Uterus (tissue), 2 donors: ENCODE results near the gene CRY2.

Experiments used
- POLR2A ChIP-seq, 2 donors: fragments of 450-650 bp; IDR thresholded peaks; one replicate each; pipeline ENCODE4 v1.6.1; 2016; ENCODE audit warnings: antibody characterized with exemption in 2 of 2, mild to moderate bottlenecking in 1 of 2, moderate library complexity in 1 of 2
- TF ChIP-seq, protein P1 (sequence below), 4 experiments: fragments of 200-600 bp in 2 of 4; fragments of 450-650 bp in 2 of 4; sonication (generic) in 2 of 4; IDR thresholded peaks; one replicate each; pipeline ENCODE4 v1.5.1; 2016 to 2019; ENCODE audit warnings: antibody characterized with exemption in 4 of 4, mild to moderate bottlenecking in 2 of 4, moderate library complexity in 1 of 4

DNA sequence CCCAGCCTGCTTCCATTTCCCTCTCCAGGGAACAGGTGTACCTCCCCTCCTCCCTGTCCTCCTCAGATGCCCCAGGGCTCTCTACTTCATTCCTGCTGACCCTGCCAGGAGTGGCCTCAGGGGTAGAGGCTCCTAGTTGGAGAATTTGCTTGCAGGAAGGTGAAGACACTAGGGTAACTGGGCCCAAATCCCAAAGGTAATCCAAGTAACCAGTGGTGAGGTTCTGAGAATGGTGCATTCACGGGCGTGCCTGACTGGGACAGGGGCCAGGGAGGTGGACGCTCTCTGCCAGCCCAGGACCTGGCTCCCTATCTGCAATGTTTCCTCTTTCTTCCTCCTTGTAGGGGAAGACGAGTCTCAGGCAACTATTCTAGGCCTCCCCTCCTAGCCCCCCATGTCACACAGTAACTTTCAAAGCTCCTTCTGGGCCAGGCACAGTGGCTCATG lies 39.5 kb upstream of the CRY2 start:
- TF ChIP-seq, protein P1, sequence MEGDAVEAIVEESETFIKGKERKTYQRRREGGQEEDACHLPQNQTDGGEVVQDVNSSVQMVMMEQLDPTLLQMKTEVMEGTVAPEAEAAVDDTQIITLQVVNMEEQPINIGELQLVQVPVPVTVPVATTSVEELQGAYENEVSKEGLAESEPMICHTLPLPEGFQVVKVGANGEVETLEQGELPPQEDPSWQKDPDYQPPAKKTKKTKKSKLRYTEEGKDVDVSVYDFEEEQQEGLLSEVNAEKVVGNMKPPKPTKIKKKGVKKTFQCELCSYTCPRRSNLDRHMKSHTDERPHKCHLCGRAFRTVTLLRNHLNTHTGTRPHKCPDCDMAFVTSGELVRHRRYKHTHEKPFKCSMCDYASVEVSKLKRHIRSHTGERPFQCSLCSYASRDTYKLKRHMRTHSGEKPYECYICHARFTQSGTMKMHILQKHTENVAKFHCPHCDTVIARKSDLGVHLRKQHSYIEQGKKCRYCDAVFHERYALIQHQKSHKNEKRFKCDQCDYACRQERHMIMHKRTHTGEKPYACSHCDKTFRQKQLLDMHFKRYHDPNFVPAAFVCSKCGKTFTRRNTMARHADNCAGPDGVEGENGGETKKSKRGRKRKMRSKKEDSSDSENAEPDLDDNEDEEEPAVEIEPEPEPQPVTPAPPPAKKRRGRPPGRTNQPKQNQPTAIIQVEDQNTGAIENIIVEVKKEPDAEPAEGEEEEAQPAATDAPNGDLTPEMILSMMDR (IDR thresholded peaks at IDR 0.05): no peak
- no peak for TF ChIP-seq POLR2A (IDR thresholded peaks at IDR 0.05)
